Liver (tissue), 3 donors: ENCODE data around the gene ZBTB45.

Source experiments
- CTCF ChIP-seq: fragments of 150-350 bp; IDR thresholded peaks from 2 replicates; pipeline ENCODE4 v1.5.1; 2017; ENCODE audit warnings: improper control_type of control experiment, low read depth, low read length; ENCODE audit not compliant: missing input control
- JUND ChIP-seq, 2 donors: IDR thresholded peaks; 2 replicates each; pipeline ENCODE4 v1.6.1; 2016; ENCODE audit warnings: antibody characterized with exemption in 2 of 2
- SP1 ChIP-seq: IDR thresholded peaks from 2 replicates; pipeline ENCODE4 v1.6.1; 2018; ENCODE audit warnings: antibody characterized with exemption, mild to moderate bottlenecking
- donor health status: healthy.
- donor health status: healthy.

- TF ChIP-seq CTCF (no peak), SP1 (no peak), JUND (IDR thresholded peaks at IDR 0.05) (no peak)
Measured at GRCh38 chr19:58480831-58481230, 38.8 kb downstream of the ZBTB45 start.
